CD4-positive, alpha-beta T cell treated with Interleukin-21 for 1 hour (primary cell): Measurements from ENCODE around the gene MEGF6.
A peak's percentile ranks its signal among the peaks of the same experiment; 100 is the strongest.
"Not testable (repeated sequence)": the region's sequence is repeated elsewhere in the genome, so short reads cannot be mapped to it uniquely, and the experiment has no call there.

Experiments used
- DNase-seq: peaks from one replicate; pipeline ENCODE4 v3.0.0-alpha.2; 2020

Gene MEGF6

DNA sequence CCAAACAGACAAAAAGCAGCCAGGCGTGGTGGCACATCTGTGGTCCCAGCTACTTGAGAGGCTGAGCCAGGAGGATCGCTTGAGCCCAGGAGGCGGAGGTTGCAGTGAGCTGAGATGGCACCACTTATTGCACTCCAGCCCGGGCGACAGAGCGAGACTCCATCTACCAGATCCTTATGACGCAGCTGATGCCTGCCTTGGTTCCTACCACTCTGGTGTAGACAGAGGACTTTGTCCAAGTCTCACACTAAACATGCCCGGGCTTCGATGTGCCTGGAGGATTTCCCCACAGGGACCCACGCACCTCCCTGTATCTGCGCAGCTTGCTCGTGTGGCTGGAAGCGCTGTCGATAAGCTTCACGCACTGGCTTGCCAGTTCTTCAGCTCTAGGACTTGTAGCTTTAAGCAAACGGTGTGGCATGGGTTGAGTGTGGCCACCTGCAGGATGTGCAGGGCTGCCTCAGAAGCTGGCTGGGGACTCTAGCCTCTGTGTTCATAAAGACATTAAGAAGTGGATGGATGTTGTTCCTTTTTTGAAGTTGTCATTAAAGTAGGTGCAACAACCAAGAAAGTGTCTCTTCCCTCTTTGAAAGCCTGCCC, 18.4 kb upstream of the MEGF6 start:
- DNase-seq: no peak

DNA sequence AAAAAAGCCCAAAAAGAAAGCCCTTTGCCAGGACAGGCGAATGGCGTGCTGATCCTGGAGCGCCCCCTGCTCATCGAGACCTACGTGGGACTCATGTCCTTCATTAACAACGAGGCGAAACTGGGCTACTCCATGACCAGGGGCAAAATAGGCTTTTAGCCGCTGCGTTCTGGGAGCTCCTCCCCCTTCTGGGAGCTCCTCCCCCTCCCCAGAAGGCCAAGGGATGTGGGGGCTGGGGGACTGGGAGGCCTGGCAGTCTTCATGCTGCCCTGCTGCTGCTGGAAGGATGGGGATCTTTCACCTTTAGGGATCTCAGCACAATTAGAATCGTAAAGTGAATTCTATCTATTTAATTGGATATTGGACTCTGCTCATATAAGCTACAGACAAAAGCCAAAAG, 17.1 kb upstream of the MEGF6 start:
- DNase-seq: no peak

DNA sequence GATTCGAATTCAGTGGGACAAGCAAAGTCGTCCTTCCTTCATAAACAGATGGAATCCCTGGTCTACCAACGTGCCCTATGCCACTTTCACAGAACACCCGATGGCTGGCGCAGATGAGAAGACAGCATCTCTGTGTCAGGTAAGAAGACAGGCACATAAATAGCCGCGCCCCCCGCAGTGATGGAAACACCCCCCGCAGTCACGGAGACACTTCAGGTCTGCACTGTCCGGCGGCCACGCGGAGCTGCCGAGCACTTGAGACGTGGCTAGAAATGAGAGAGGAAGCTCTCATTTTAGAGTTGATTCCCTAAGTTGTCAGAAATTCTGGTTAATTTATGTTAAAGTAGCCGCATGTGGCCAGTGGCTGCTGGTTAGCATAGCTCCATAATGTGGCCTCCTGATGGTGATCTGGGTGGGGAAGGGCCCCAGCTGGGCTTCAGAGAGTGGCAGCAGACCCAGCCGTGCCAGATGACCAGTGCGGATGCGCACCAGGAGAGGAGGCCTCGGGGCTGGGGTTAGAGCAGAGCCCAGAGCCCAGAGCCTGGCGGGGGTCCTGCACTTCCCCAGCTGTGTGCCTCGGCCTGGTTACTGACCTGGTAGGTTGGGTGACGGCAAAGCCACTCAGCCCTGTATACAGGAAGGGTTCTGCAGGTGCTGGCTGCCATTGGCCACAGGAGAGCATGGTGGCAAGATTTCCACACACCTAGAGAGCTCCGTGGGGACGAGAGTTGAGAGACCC, 16.4 kb upstream of the MEGF6 start:
- no peak for DNase-seq

DNA sequence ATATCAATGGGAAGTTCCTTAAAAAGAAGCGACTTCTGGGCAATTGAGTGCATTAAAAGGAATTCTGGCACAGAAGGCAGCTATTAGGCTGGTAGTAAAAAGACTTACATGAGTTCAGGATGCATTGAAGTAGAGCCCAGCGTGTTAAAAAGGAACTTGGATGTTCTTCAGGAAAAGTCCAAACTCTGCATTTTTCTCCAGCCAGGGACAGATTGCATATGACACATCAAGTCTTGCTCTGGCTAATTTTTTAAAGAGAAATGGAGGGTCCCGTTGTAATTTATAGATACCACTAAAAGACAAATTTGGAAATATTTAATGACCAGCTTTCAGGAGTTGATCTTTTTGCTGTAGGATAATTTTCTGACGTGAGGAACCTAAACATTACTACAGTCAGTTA, 14.7 kb upstream of the MEGF6 start:
- DNase-seq: no peak

GRCh38 chr1:3625151-3625907, 14.0 kb upstream of the MEGF6 start:
- no peak for DNase-seq

- DNase-seq: peak; percentile 98
Observed at GRCh38 chr1:3624200-3625136, 13.2 kb upstream of the MEGF6 start, which contains the start of gene TPRG1L. TPRG1L (plus strand) TSS chr1:3625015; CDS start chr1:3625073, 58 bp downstream.

GRCh38 chr1:3623441-3624199, 12.3 kb upstream of the MEGF6 start:
- DNase-seq: no peak

- DNase-seq: not testable (repeated sequence)
Observed at GRCh38 chr1:3622102-3622501, 10.8 kb upstream of the MEGF6 start.

- DNase-seq: peak; percentile 22
Observed at GRCh38 chr1:3621151-3621671, 9.9 kb upstream of the MEGF6 start.

DNA sequence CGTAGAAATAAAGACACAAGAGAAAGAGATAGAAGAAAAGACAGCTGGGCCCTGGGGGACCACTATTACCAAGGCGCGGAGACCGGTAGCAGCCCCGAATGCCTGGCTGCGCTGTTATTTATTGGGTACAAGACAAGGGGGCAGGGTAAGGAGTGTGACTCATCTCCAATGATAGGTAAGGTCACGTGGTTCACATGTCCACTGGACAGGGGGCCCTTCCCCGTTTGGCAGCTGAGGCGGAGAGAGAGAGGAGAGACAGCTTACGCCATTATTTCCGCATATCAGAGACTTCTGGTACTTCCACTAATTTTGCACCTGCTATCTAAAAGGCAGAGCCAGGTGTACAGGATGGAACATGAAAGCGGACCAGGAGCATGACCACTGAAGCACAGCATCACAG, 9.4 kb upstream of the MEGF6 start:
- DNase-seq: no peak

DNA sequence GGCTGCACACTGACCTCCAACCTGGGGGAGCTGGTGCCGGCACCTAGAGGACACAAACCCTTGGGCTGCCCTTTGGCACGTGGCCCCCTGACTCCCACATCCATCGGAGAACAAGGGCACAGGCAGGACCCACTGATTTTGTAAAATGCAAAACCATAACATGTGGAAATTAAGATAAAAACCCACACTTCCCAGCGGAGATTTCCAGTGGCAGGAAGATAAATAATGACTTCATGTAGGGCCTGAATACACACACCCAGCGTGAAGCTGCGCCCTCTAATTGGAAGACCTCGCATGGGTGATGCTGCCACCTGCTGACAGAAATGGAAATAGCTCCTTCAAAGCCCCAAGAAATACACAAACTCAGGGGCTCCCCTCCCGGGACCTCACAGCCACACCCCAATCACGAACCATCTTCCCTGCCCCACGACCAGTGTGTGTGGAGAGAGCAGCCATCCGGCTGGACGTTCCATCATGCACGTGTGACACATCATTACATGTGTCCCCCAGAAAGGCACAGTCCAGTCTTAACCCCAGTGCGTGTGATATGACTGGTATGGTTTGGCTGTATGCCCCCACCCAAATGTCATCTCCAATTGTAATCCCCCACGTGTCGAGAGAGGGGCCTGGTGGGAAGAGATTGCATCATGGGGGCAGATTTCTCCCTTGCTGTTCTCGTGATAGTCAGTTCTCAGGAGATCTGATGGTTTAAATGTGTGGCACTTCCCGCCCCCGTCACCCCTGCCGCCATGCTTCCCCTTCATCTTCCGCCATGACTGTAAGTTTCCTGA, 7.8 kb upstream of the MEGF6 start:
- DNase-seq: peak; percentile 84

GRCh38 chr1:3618531-3618880, 7.2 kb upstream of the MEGF6 start:
- no peak for DNase-seq

DNA sequence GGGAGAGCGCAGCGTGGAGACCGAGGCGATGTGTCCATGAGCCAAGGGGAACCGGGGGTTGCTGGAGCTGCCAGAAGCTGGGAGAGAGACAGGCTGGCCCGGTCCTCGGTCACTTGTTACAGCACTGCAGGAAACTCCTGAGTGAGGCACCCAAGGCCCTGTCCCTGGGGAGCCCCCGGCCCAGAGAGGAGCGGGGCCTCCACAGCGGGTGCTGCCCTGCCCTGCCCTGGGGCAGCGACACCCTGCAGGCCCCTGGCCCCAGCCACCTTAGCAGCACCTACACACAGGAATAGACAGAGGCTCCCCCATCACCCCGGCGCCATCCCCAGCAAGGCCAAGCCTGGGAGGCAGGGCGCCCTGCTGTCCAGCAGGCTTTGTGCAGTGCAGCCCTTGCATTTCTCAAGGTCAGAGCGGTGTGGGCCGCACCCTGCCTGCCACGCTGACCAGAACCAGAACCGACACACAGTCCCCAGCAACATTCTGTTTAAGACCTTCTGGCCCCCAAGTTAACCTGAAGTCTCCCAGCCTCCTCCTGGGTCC, 6.6 kb upstream of the MEGF6 start:
- no peak for DNase-seq

DNA sequence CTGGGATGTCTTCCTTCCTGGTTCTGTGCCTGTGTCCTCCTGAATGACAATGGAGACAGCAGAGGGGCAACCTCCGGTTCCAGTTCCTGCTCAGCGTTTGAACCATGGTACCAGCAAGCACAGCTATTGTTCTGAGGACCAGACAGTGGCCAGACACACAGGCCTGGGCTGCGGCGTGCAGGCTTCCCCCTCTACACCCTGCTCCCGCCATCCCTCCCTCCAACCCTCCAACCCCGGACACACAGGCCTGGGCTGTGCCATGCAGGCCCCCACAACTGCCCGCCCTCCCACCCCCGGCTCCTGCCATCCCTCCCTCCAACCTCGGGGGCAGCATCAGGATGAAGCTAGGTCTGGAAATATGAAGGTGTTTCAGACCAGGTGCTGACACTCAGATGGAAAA, 5.6 kb upstream of the MEGF6 start:
- no peak for DNase-seq

- no peak for DNase-seq
Observed at GRCh38 chr1:3614755-3615742, 3.7 kb upstream of the MEGF6 start.

- no peak for DNase-seq
Observed at GRCh38 chr1:3612123-3612522, 815 bp upstream of the MEGF6 start.

DNA sequence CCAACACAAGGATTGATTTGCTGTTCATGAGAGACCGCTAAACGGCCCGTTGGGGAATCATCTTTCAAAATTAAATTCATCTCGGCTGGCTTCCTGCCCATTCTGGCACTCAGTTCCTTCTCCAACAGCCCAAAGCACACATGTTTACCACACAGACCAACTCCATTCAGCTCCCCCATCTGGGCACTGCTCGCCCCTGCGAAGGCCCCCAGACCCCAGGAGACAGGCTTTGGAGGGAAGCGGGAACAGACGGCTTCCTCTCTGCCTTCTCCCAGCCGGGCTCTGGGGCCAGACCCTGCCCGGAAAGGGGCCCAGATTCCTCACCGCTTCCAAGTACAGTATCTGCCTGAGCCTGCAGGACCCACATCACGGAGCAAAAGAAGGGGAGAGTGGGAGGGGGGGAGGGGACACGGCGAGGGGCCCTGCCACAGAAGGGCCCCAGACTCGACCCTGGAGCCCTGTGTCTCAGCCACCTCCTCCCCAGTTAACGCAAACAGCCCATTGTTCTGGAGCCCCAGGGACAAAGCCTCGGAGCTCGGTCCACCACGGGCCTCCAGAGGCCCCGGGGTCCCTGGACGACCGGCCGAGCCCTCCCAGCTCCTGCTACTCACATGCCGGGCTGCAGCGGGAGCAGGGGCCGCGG, 660 bp downstream of the MEGF6 start:
- no peak for DNase-seq

DNA sequence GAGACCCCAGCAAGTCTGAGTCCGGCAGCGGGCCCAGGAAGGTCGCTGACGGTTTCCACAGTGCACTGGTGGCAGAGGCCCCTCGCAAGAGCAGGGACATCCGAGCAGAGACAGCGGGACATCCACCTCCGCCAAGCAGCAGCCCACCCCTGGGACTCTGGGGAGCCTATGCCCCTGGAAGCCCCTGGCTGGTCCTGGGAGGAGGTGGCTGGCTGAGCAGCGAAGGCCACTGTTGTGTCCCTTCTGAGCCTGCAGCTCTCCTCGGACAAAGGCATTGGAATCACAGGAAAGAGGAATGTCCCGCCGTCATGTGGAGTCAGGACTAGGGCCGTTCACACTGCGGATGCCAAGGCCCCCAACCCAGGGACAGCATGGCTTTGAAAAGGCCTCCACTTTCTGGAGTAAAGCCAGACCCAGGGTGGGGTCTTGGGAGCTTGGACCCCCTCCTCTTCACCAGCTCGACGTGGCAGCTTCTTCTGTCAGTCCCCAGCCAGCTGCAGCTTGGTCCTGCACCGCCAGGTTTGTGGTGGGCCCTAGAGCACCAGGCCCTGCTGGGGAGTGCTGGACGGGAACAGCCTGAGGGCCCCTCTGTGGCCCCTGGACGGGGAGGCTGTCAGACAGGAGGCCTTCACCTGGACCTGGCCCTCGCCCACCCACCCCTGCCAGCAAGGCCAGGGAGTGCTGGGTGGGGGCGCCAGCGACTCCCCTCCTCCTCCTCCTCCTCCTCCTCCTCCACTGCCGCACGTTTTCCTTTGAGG, 1.4 kb downstream of the MEGF6 start:
- DNase-seq: no peak
